IMR-90 (cell line): ENCODE results near the gene KLC3. TPM values are rescaled to one million over a fixed set of nuclear protein-coding genes. Genes with fewer than 3 reads are reported as not detected.

Source experiments
- ATAC-seq: fragments of 200-7000 bp; cut with Tn5 transposase; 2 replicates; pipeline ENCODE4 v1.9.1; 2020; ENCODE audit warnings: low read depth, mild to moderate bottlenecking, moderate library complexity
- BruUV-seq: library from RNA; stranded (reverse); fragments of 400-500 nt; replicated peaks from 2 replicates; lab custom pipeline; 2021; lab: Mats Ljungman, UMichigan
- CTCF ChIA-PET: fragments of 300-600 bp; formaldehyde crosslinking; extraction: SDS; loops from one replicate; lab custom pipeline; 2021; ENCODE audit warnings: antibody characterized with exemption; lab: Yijun Ruan, JAX
- POLR2A ChIA-PET: fragments of 300-600 bp; sonication (Branson Sonifier 250); formaldehyde crosslinking; loops from one replicate; lab custom pipeline; 2022; ENCODE audit warnings: antibody characterized with exemption; ENCODE audit not compliant: unreplicated experiment; lab: Charles Lee
- DNase-seq: peaks from one replicate; pipeline ENCODE4 v3.0.0; 2013
- H2AFZ ChIP-seq: replicated peaks from 2 replicates; pipeline ENCODE3; 2013; ENCODE audit warnings: low read length, mild to moderate bottlenecking; ENCODE audit not compliant: poor library complexity
- H2AK5ac ChIP-seq: 2 replicates; pipeline ENCODE4 v1.6.1; 2013; ENCODE audit warnings: low read depth, low read length, inconsistent platforms
- H2AK9ac ChIP-seq: replicated peaks from 2 replicates; pipeline ENCODE3; 2013; ENCODE audit warnings: mild to moderate bottlenecking, low read depth, low read length, moderate library complexity; ENCODE audit not compliant: poor library complexity
- H2BK120ac ChIP-seq: 2 replicates; pipeline ENCODE4 v1.6.1; 2013; ENCODE audit warnings: low read depth, low read length, inconsistent platforms
- H2BK15ac ChIP-seq: 3 replicates; pipeline ENCODE4 v1.6.1; 2013; ENCODE audit warnings: low read depth, low read length, inconsistent platforms
- H2BK20ac ChIP-seq: 2 replicates; pipeline ENCODE4 v1.6.1; 2013; ENCODE audit warnings: low read depth, mild to moderate bottlenecking, inconsistent platforms, low read length, moderate library complexity
- H2BK5ac ChIP-seq: 2 replicates; pipeline ENCODE4 v1.6.1; 2013; ENCODE audit warnings: mild to moderate bottlenecking, low read depth, low read length, inconsistent platforms; ENCODE audit not compliant: poor library complexity, severe bottlenecking
- H3K14ac ChIP-seq: replicated peaks from 2 replicates; pipeline ENCODE4 v1.6.1; 2013; ENCODE audit warnings: low read depth, low read length, inconsistent platforms
- H3K18ac ChIP-seq: 2 replicates; pipeline ENCODE4 v1.6.1; 2013; ENCODE audit warnings: low read depth, low read length, control low read depth
- H3K23ac ChIP-seq: 2 replicates; pipeline ENCODE4 v1.6.1; 2013; ENCODE audit warnings: low read depth, low read length, inconsistent platforms
- H3K27ac ChIP-seq: 2 replicates; pipeline ENCODE4 v1.5.1; 2013; ENCODE audit warnings: mild to moderate bottlenecking, control low read depth, low read length; ENCODE audit not compliant: insufficient read depth
- H3K27me3 ChIP-seq: 2 replicates; pipeline ENCODE4 v1.6.1; 2013; ENCODE audit warnings: low read length; ENCODE audit not compliant: control insufficient read depth, insufficient read depth
- H3K36me3 ChIP-seq: 2 replicates; pipeline ENCODE4 v1.6.1; 2013; ENCODE audit warnings: low read length, mixed read lengths; ENCODE audit not compliant: control insufficient read depth, insufficient read depth
- H3K4ac ChIP-seq: 2 replicates; pipeline ENCODE4 v1.6.1; 2013; ENCODE audit warnings: low read depth, low read length, inconsistent platforms
- H3K4me1 ChIP-seq: 2 replicates; pipeline ENCODE4 v1.6.1; 2013; ENCODE audit warnings: low read length, mixed read lengths; ENCODE audit not compliant: control insufficient read depth, insufficient read depth
- H3K4me2 ChIP-seq: 2 replicates; pipeline ENCODE4 v1.6.1; 2013; ENCODE audit warnings: low read depth, mild to moderate bottlenecking, control low read depth, low read length, moderate library complexity
- H3K4me3 ChIP-seq: 2 replicates; pipeline ENCODE4 v1.5.1; 2013; ENCODE audit warnings: low read depth, mild to moderate bottlenecking, control low read depth, low read length, moderate library complexity; ENCODE audit not compliant: insufficient read depth
- H3K56ac ChIP-seq: 2 replicates; pipeline ENCODE4 v1.6.1; 2013; ENCODE audit warnings: low read length, inconsistent platforms; ENCODE audit not compliant: insufficient read depth; ENCODE audit errors: extremely low read depth
- H3K79me1 ChIP-seq, 2 experiments: 2 replicates each; pipeline ENCODE4 v1.6.1; 2013; ENCODE audit warnings: low read length in 2 of 2, inconsistent platforms in 1 of 2, low read depth in 1 of 2
- H3K9ac ChIP-seq: 2 replicates; pipeline ENCODE4 v1.6.1; 2013; ENCODE audit warnings: low read depth, low read length, control low read depth
- H3K9me1 ChIP-seq: 2 replicates; pipeline ENCODE4 v1.6.1; 2013; ENCODE audit warnings: low read length, inconsistent platforms; ENCODE audit not compliant: insufficient read depth
- H3K9me3 ChIP-seq: 2 replicates; pipeline ENCODE4 v1.6.1; 2013; ENCODE audit warnings: low read length; ENCODE audit not compliant: control insufficient read depth, insufficient read depth
- H4K20me1 ChIP-seq: 2 replicates; pipeline ENCODE4 v1.6.1; 2013; ENCODE audit warnings: low read length, inconsistent platforms; ENCODE audit not compliant: insufficient read depth
- H4K5ac ChIP-seq: 2 replicates; pipeline ENCODE4 v1.6.1; 2013; ENCODE audit warnings: mild to moderate bottlenecking, low read depth, low read length, control low read depth
- H4K8ac ChIP-seq, 2 experiments: 2 replicates each; pipeline ENCODE4 v1.6.1; 2013; ENCODE audit warnings: low read depth in 2 of 2, low read length in 2 of 2, control low read depth in 1 of 2, inconsistent platforms in 1 of 2
- H4K91ac ChIP-seq: 2 replicates; pipeline ENCODE4 v1.6.1; 2013; ENCODE audit warnings: low read depth, low read length, inconsistent platforms; ENCODE audit not compliant: insufficient read depth
- BHLHE40 ChIP-seq: fragments of 150-350 bp; IDR thresholded peaks from 2 replicates; pipeline ENCODE4 v1.6.1; 2016; ENCODE audit warnings: mild to moderate bottlenecking, low read depth, low read length
- CEBPB ChIP-seq: IDR thresholded peaks from 2 replicates; pipeline ENCODE4 v1.6.1; 2012; ENCODE audit warnings: low read depth, low read length, improper control_type of control experiment
- CHD1 ChIP-seq: IDR thresholded peaks from 2 replicates; pipeline ENCODE4 v1.6.1; 2012; ENCODE audit warnings: low read depth, low read length, improper control_type of control experiment
- MAFK ChIP-seq: IDR thresholded peaks from 2 replicates; pipeline ENCODE4 v1.6.1; 2012; ENCODE audit warnings: low read depth, low read length, improper control_type of control experiment
- RAD21 ChIP-seq: IDR thresholded peaks from 2 replicates; pipeline ENCODE4 v1.6.1; 2012; ENCODE audit warnings: low read length, improper control_type of control experiment
- RCOR1 ChIP-seq: IDR thresholded peaks from 2 replicates; pipeline ENCODE4 v1.6.1; 2012; ENCODE audit warnings: mild to moderate bottlenecking, low read length, improper control_type of control experiment; ENCODE audit not compliant: insufficient replicate concordance
- RFX5 ChIP-seq: IDR thresholded peaks from 2 replicates; pipeline ENCODE4 v1.8.0; 2012; ENCODE audit warnings: low read depth, mild to moderate bottlenecking, low read length, moderate library complexity
- SMC3 ChIP-seq: fragments of 150-350 bp; IDR thresholded peaks from 2 replicates; pipeline ENCODE4 v1.6.1; 2016; ENCODE audit warnings: low read depth, mild to moderate bottlenecking, antibody characterized with exemption, low read length, moderate library complexity
- WGBS, 2 experiments: methylation state at CpG; one replicate each; pipeline versions ENCODE4 v1.1.5 to v1.1.7; 2013; ENCODE audit warnings: missing lambda C conversion rate in 2 of 2; ENCODE audit not compliant: insufficient read length in 1 of 2; ENCODE audit errors: extremely low coverage in 2 of 2; 5-methylcytosine and 5-hydroxymethylcytosine counted together
- dilution Hi-C: fragments of 300-500 bp; cut with HindIII; formaldehyde crosslinking; loops from one replicate; pipeline ENCODE4 v1.14.3; 2018; ENCODE audit warnings: low sequenced_read_pairs; ENCODE audit not compliant: unreplicated experiment
- in situ Hi-C: fragments of 300-500 bp; cut with MboI; formaldehyde crosslinking; loops from 3 replicates; pipeline ENCODE4 v1.14.3; 2019; ENCODE audit warnings: low sequenced_read_pairs, inconsistent platforms, mixed read lengths
- intact Hi-C: fragments of 100-400 bp; cut with micrococcal nuclease; formaldehyde crosslinking; loops from 2 replicates; pipeline ENCODE4 v1.10.0; 2022
- polyA plus RNA-seq, 3 experiments: library from polyadenylated mRNA; depleted of rRNA; stranded (reverse); fragments of >200 nt; gene quantifications; 2 replicates each; pipeline ENCODE4 v1.2.3, GENCODE V29; 2012; ENCODE audit warnings: low replicate concordance in 1 of 3
- total RNA-seq: library from RNA; depleted of rRNA; stranded (reverse); fragments of >200 nt; gene quantifications from 2 replicates; pipeline ENCODE4 v1.2.3, GENCODE V29; 2012
- TF ChIP-seq, protein P1 (sequence below): fragments of 150-350 bp; IDR thresholded peaks from 2 replicates; pipeline ENCODE4 v1.6.1; 2016; ENCODE audit warnings: low read depth, mild to moderate bottlenecking, low read length, moderate library complexity, borderline replicate concordance
- TF ChIP-seq, protein P2 (sequence below): conservative IDR thresholded peaks from 2 replicates; pipeline ENCODE4 v1.5.1; 2012; ENCODE audit warnings: mild to moderate bottlenecking, low read depth, low read length, improper control_type of control experiment

Gene KLC3
- total and polyA plus RNA-seq, 2 of the 4 experiments (the other 2 are of a cell fraction) = 0.14 to 0.18 TPM

DNA sequence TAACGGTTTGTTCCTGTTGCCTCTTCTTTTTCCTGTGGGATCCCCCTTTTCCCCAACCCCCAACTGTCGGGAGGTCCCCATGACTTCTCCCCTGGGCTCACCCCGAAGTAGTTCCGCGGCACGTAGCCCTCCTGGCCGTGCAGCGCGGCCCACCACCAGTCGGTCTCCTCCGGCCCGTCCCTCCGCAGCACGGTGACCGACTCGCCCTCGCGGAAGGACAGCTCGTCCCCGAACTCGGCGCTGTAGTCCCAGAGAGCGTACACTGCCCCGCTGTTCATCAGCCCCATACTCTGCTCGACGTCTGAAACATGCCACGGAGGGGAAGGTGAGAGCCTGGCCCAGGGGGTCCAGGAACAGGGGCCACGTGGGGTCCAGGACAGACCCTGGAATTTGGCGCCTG is 41.9 kb downstream of the KLC3 start:
- Histone ChIP-seq H4K8ac (no peak overlapping the region), H2AK5ac (peak overlapping the region; percentile 50), H2BK20ac (no peak overlapping the region), H2BK15ac (no peak overlapping the region), H4K20me1 (no peaks in the 10 kb centered on the region), H3K27me3 (no peaks in the 10 kb centered on the region), H3K79me1 (no peaks in the 10 kb centered on the region), H4K91ac (no peak overlapping the region), H2BK5ac (no peak overlapping the region), H3K14ac (no peak overlapping the region), H3K9ac (no peak overlapping the region), H3K9me1 (peaks cover 4% of the 10 kb centered on the region; the same call in 1 of the 2 replicates), H3K4me1 (peaks cover 6% of the 10 kb centered on the region), H3K27ac (no peak overlapping the region), H2AFZ (peak overlapping the region; percentile 66), H3K4ac (no peak overlapping the region), H3K56ac (no peak overlapping the region), H2AK9ac (no peak overlapping the region), H3K36me3 (no peaks in the 10 kb centered on the region), H3K18ac (no peak overlapping the region), H3K4me2 (no peak overlapping the region), H2BK120ac (no peak overlapping the region), H4K5ac (no peak overlapping the region), H3K23ac (no peak overlapping the region), H3K4me3 (no peak overlapping the region), H3K9me3 (no peaks in the 10 kb centered on the region)
- intact Hi-C loops (no loop called here), in situ Hi-C loops (no loop called here), dilution Hi-C loops (no loop called here)
- no peak for DNase-seq
- 77% methylated on average over 5 of the region's 29 CpGs; no CpG with 5 or more reads in 1 of the 2 experiments for WGBS, 2 experiments
- CTCF ChIA-PET = no interaction called here
- ATAC-seq = no peak
- no peak for TF ChIP-seq RCOR1
- no peak for TF ChIP-seq RFX5
- TF ChIP-seq RAD21 = no peak
- TF ChIP-seq SMC3 = no peak
- TF ChIP-seq, protein P1, sequence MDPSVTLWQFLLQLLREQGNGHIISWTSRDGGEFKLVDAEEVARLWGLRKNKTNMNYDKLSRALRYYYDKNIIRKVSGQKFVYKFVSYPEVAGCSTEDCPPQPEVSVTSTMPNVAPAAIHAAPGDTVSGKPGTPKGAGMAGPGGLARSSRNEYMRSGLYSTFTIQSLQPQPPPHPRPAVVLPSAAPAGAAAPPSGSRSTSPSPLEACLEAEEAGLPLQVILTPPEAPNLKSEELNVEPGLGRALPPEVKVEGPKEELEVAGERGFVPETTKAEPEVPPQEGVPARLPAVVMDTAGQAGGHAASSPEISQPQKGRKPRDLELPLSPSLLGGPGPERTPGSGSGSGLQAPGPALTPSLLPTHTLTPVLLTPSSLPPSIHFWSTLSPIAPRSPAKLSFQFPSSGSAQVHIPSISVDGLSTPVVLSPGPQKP = no peak
- TF ChIP-seq CEBPB = no peak
- TF ChIP-seq, protein P2, sequence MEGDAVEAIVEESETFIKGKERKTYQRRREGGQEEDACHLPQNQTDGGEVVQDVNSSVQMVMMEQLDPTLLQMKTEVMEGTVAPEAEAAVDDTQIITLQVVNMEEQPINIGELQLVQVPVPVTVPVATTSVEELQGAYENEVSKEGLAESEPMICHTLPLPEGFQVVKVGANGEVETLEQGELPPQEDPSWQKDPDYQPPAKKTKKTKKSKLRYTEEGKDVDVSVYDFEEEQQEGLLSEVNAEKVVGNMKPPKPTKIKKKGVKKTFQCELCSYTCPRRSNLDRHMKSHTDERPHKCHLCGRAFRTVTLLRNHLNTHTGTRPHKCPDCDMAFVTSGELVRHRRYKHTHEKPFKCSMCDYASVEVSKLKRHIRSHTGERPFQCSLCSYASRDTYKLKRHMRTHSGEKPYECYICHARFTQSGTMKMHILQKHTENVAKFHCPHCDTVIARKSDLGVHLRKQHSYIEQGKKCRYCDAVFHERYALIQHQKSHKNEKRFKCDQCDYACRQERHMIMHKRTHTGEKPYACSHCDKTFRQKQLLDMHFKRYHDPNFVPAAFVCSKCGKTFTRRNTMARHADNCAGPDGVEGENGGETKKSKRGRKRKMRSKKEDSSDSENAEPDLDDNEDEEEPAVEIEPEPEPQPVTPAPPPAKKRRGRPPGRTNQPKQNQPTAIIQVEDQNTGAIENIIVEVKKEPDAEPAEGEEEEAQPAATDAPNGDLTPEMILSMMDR = no peak
- TF ChIP-seq BHLHE40 = no peak
- TF ChIP-seq CHD1 = no peak
- TF ChIP-seq MAFK = no peak
- POLR2A ChIA-PET = no interaction called here
- no TSS peak for BruUV-seq
